Endometrial microvascular endothelial cells (primary cell): ENCODE measurements around the gene MTHFR. TPM values are rescaled to one million over a fixed set of nuclear protein-coding genes. Genes with fewer than 3 reads are reported as not detected.

Experiments
- in situ Hi-C: cut with HindIII; loops from 2 replicates; pipeline ENCODE4 v1.10.0; 2017; ENCODE audit warnings: low sequenced_read_pairs, low pct_unique_long_range_greater_than_20kb; ENCODE audit errors: inconsistent ontology term
- total RNA-seq: library from RNA; depleted of rRNA; stranded (reverse); fragments of >200 nt; gene quantifications from one replicate; pipeline ENCODE4 v1.2.3, GENCODE V29; 2015; ENCODE audit errors: inconsistent ontology term

The MTHFR gene
- total RNA-seq, 1 donor from 2014 or later: 19.0 TPM

DNA sequence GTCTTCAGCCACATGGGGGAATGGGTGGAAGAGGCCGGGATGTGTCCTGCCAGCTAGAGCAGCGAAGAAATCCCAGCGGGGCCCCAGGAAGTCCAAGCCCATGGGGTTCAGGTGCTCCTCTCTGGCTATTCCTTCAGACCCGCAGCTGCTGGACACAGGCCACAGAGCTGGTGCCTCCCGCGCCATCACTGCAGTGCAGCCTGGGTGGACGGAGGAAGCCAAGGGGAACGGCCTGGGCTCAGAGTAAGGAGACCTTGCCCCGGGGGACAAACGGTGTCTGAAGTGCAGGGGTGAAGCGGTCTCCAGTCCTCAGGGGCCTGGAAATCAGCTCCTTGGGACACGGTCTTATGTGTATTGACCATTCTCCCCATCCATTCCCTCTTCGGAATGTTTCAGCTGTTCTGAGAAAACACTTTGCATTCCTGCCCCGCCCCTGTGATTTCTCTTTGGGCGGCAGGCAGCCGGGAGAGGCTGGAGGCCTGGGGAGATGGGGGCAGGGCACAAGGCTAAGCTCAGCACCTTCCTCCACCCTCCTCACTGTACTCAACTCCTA lies 18.4 kb downstream of the MTHFR start:
- in situ Hi-C loops: no loop called here

DNA sequence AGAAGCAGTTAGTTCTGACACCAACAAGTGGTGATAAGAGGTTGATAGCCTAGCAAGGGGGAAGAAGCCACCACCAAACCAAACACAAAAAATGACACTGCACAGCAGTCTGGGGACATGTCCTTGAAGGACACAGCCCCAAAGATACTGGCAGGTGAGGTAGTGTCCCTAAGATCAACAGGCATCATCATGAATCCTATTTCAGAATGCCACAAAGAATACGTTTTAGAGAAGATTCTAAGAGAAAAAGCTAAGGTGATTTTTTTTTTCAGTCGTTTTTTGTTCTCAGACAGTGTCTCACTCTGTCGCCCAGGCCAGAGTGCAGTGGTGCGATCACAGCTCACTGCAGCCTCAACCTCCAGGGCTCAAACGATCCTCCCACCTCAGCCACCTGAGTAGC lies 19.6 kb downstream of the MTHFR start:
- in situ Hi-C loops: no loop called here

DNA sequence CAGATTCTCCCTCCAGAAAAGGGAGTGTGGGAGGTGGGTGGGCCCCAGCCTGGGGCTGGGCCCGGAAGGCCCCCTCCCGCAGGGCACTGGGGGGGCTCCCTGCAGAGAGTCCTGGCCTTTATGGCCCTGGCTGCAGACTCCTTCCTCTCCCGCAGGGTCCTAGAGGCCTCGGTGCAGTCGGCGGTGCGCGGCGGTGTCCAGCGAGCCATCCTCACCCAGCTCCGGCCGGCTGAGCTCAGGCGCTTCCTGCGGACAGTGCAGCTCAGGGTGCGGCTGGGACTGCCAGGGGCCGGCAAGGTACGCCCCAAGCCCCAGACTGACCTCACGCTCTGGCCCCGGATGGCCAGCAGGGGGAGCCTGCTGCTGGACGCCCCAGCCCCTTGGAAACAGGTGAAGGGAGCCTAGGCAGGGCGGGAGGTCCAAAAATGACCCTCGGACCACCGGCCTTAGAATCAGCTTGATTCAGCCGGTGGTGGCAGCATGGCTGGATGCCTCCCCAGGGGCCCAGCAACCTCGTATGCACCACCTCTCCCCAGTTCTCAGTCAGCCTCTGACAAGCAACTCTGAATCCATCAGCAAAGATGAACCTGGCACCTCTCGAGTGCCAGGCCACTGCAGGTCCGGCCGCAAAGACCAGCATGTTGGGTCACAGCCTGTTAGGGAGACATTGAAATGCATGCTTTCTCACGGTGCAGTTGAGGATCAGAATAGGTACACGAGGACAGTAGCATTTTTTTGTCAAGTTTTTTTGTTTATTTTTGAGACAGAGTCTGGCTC lies 20.6 kb downstream of the MTHFR start:
- in situ Hi-C loops: no loop called here

DNA sequence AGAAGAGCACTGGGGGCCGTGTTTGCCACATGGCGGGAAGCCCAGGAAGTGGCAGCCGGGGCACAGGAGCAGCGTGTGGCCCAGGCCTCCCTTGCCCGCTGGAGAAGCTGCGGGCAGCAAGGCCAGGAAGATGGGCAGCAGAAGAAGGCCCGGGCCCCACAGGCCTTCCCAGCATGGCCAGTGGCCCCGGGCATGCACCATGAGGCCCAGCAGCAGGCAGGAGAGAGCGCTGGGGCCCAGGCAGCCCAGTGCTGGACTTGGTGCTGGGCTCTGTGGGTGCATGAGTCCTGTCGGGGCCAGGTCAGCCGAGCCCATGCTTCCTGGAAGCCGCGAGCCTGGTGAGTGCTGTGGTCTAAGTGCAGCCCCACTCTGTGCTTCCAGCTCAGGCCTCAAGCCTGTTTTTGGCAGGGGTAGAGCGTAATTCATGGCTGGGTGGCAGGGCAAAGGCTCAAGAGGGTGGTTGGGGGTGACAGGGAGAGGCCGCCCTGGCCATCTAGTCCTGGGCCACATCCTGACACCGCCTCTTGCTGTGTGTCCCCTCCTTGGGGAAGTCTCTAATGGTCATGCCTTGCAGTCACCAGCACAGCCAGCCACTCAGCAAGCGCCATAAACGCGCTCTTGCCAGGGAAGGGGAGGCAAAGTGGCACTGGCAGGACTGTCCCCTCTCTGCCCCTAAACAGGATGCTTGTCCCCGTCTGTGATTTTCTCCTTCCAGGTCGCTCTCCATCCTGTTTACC lies 21.3 kb downstream of the MTHFR start:
- in situ Hi-C loops: no loop called here

DNA sequence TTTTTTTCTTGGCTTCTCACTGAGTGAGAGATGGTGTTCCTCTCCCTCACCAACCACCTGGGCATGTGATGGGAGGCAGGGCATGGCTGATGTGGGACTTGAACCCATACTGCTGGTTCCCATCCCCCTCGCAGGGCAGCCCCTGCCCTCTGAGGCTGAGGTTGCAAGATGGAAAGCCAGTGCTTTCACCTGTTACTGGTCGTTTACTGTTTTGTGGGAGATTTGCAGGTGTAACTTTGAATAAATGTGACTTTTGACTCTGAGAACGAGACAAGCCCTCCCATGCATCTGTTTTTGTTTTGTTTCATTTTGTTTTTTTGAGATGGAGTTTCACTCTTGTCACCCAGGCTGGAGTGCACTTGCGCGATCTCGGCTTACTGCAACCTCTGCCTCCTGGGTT lies 22.2 kb downstream of the MTHFR start:
- in situ Hi-C loops: no loop called here

DNA sequence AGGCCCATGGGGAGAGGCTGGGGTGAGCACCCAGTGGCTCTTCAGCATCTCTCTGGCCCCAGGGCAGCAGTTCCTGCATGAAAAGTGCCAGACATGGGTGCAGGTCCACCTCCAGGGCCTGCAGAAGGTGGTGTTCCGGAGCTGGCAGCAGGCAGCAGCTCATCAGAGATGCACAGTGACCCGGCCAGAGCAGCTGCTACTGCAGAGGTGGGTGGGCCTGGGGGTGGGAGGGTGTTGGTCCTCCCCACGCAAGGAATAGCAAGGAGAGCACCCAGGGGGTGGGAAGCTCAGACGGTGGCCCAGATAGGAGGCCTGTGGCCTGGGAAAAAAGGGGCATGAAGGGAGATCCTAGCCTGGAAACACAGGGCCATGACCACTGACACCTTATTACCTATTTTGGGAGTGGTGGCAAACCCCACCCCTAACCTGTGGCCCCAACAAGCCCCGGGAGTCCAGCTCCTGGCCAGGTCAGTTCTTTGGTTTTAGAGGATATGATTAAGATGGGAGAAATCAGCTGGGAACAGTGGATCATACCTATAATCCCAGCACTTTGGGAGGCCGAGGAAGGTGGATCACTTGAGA lies 23.5 kb downstream of the MTHFR start:
- in situ Hi-C loops: no loop called here

DNA sequence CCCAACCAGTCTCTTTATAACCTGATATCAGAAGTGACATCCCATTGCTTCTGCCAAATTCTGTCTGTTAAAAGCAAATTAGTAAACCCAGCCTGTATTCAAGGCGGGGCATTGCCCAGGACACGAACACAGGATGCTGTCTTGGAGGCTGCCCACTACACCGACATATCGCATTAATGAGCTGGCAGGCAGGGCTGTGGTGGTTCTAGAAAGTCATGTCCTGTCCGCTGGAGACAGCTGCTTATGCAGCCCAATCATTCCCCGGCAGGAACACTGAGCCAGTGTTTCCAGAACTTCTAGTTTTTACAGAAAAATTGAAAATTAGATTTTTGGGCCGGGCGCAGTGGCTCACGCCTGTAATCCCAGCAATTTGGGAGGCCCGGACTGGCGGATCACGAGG lies 24.5 kb downstream of the MTHFR start:
- in situ Hi-C loops: no loop called here

DNA sequence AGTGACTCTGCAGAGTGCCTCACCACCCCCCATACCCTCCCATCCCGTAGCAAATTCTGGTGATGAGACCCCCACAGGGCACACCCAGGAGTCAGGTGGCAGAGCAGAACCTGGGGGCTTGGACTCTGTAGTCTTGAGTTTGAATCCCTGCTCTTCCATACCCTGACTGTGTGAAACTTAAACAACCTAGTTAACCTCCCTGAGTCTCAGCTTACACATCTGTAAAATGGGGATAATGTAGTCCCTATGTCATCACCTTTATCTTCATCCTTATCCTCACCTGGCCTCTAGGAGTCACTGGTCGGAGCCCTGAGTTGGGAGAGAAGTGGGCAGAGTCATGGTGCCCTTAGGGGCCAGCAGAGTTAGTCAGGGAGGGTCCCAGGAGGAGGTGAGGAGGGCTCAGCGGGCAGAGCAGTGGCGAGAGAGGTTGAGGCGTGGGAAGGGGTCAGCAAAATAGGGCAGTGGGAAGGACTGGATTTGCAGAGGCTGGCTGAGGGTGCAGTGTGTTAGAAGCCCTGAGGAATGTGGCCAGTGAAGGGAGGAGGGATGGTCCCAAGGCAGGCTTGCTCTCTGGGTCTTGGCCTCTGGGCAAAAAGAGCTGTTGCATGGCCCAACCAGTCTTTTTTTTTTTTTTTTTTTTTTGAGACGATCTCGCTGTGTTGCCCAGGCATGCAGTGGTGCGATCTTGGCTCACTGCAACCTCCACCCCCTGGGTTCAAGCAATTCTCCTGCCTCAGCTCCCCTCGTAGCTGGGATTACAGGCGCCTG lies 25.2 kb downstream of the MTHFR start:
- in situ Hi-C loops: no loop called here

DNA sequence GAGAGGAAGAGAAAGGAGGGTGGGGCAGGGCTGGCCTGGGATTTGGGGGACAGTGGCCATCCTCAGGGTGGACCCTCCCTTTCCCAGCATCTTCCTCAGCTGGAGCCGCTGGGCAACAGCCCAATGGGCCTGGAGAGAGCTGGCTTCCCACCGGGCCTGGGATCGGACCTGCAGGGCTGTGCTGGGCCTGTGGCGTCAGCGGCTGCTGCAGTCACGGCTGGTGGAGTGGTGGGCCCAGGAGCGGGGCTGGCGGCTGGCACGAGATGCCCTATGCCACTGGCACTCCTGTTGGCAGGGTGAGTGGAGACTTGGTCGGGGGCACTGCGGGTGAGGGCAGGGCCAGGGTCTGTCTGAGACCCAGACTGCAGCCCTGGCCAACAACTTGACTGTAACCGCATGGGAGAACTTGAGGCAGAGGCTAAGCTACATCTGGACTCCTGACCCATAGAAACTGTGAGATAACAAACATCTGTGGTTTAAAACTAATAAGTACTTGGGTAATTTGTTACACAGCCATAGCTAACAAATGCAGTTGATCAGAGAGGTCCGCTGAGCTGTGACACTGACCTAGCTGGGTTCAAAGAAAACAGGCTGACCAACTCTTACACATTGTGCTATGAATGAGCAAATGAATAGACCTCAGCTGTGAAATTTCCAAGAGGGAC lies 25.9 kb downstream of the MTHFR start:
- in situ Hi-C loops: no loop called here

DNA sequence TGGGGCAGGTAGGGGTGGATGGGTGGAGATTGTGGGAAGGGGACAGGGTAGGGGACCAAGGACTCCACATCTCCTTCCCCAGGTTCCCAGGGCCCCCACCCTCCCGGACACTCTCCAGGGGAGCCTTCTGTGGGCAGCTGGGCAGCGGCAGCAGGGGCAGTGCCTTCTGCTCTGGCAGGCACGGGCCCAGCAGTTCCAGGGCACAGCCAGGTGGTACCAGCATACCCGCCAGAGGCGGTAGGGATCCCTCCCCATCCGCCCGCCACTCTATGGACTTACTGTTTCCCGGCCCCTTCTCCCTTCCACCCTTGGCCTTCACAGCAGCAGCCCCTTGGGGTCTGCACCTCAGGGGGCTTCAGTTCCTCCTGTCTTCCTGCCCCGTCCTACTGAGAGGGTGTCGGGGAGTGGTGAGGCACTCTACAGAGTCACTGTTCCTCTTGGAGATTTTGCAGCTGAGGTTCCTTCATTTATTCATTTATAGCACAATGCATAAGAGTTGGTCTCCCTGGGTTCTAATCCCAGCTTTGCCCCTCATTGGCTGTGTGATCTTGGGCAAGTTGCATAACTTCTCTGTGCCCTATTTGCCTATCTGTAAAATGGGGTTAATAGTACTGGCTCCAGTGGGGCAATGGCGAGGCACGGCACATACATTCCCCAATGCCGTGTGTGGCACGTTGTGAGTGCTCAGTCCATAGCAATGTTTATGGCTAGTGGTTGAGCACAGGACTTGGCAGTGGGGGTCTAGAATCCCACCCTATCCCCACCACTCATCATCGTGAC lies 26.7 kb downstream of the MTHFR start:
- in situ Hi-C loops: no loop called here

DNA sequence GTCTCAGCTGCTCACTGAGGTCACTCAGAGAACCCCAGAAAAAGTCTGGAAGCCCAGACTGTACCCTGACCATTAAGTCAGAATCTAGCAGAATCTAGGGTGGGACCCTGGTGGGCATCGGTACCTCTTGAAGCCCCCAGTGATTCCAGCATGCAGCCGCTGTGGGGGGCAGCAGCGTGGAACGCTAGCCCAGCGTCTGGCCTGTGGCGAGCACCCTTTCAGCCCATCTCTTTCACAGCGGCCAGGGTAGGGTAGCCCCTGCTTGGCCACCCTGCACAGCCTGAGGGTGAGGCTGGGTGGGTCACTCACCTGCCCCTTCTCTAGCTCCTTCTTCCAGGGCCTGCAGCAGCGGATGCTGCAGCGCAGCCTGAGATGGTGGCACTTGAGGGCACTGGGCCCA lies 27.4 kb downstream of the MTHFR start:
- in situ Hi-C loops: no loop called here

DNA sequence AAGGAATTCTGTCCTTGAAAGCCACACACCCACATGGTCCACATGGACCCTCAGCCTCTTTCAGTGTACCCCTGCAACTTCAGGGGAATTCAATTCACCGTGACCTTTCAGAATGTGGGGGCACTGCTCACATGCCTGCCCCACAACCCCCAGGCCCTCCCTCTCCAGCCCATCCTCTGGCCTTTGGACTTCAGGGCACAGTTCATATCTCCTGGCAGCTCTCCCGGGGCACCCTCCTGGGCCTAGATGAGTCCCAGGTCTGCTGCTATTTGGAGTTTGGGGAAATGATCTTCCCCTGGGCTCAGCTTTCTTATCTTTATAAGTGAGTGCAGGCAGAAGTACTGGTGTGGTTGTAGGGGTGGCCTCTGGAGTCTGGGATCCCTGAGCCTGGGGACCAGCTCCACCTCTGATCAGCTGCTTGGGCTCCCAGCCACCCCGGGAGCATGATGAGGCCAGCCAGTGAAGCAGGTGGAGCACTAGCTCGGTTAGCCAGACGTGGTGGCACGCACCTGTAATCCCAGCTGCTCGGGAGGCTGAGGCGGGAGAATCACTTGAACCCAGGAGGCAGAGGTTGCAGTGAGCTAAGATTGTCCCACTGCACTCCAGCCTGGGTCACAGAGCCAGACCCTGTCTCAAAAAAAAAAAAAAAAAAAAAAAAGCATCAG lies 28.0 kb downstream of the MTHFR start:
- in situ Hi-C loops: no loop called here

DNA sequence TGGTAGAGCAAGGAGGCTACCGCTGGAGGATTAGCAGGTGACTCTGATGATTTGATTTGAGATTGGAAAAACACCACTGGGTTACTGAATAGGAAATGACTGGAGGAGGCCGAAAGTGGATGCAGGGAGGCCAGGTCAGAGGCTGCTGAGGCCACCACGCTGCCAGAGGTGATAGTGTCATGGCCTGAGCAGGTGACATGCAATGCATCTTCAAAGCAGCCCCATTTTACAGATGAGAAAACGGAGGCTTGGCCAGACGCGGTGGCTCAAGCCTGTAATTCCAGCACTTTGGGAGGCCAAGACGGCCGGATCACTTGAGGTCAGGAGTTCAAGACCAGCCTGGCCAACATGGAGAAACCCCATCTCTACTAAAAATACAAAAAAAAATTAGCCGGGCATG lies 31.0 kb downstream of the MTHFR start:
- in situ Hi-C loops: no loop called here

DNA sequence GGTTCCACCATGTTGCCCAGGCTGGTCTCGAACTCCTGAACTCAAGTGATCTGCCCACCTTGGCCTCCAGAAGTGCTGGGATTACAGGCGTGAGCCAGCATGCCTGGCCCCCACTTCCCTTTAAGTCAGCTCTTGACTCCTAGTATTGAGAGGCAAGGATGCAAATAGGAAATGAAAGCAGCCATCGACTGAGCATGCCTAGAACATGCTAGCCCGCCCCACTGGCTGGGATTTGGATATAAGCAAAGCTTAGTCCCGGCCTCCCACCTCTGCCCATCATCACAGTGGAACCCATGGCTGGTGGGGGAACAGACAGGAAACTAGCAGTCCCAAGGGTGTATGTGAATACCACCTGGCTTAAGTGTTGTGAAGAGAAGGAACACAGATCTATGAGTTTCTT lies 33.3 kb downstream of the MTHFR start:
- in situ Hi-C loops: no loop called here

DNA sequence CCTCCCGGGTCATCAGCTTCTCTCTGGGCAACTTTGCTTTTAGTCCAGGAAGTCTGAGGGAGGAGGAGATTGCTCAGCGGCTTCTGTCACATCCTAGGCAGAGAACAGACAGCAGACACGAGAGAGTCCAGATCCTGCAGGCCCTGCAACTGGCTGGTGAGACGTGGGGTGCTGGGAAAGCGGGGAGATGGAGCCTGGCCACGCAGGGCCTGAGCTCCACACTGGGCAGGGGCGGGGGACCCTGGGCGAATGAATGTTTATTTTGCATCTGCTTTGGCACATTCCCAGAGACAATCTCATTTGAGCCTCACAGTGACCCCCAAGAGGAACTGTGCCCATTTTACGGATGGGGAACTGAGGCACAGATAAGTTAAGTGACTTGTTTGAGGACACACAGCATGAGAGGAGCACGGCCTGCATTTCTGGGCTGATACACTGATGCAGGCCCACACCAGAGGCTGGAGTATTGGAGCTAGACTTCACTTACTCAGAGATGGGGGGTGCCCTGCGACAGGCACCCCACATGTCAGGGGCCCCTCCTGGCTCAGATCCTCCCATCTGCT lies 34.2 kb downstream of the MTHFR start:
- in situ Hi-C loops: no loop called here

DNA sequence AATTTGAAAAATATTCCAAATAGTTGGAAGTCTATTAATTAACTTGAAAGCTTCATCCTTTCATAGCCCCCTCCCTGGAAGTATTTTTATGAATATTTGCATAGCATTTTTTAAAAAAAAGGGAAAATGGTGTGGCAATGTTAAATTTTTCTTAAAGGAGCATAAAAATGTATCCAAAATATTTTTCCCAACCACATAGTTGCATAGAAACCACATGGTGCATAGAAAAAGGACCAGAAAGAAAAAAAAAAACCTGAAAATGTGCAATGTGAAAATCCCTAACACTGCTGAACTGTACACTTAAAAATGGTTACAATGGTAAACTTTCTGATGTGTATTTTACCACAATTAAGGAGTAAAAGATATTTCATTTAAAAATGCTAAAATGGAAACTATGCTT lies 35.8 kb downstream of the MTHFR start:
- in situ Hi-C loops: no loop called here

DNA sequence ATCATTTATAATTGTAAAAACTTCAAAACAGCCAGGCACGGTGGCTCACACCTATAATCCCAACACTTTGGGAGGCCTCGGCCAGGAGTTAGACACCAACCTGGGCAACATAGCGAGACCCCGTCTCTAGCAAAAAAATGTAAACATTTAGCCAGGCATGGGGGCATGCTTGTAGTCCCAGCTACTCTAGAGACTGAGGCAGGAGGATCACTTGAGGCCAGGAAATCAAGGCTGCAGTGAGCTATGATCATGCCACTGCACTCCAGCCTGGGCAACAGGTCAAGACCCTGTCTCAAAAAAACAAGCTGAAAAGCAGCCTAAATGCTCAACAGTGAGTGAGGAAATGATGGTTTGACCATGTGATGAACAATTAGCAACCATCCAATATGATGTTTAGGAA lies 36.5 kb downstream of the MTHFR start:
- in situ Hi-C loops: no loop called here
